ENCODE results near the gene GNG5.
A peak's percentile ranks its signal among the peaks of the same experiment; 100 is the strongest.
"Not testable (repeated sequence)": the region's sequence is repeated elsewhere in the genome, so short reads cannot be mapped to it uniquely, and the experiment has no call there.

Gene GNG5

GRCh38 chr1:84481317-84481716 is 25.1 kb downstream of the GNG5 start:
- no peak for DNase-seq

DNA sequence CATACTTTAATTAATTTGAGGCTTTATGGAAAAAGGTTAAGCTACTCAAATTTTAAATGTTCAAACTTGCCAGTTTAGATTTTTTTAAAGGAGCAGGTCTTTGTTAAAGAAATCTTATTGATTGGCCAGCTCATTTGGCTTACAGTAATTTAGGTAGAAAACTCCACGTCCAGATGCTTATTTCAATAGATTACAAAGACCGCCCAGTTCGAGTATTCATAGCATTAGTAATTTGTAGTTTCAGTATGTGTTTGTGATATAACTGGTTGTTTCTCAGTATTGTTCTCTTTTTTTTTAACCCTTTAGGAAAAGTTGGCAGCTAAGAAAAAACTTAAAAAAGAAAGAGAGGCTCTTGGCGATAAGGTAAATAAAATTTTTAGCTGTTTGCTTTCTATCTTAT is 25.7 kb downstream of the GNG5 start:
- DNase-seq = peak; percentile 60

- peak; percentile 34 for DNase-seq
Observed at GRCh38 chr1:84479998-84480397, 26.4 kb downstream of the GNG5 start.

DNA sequence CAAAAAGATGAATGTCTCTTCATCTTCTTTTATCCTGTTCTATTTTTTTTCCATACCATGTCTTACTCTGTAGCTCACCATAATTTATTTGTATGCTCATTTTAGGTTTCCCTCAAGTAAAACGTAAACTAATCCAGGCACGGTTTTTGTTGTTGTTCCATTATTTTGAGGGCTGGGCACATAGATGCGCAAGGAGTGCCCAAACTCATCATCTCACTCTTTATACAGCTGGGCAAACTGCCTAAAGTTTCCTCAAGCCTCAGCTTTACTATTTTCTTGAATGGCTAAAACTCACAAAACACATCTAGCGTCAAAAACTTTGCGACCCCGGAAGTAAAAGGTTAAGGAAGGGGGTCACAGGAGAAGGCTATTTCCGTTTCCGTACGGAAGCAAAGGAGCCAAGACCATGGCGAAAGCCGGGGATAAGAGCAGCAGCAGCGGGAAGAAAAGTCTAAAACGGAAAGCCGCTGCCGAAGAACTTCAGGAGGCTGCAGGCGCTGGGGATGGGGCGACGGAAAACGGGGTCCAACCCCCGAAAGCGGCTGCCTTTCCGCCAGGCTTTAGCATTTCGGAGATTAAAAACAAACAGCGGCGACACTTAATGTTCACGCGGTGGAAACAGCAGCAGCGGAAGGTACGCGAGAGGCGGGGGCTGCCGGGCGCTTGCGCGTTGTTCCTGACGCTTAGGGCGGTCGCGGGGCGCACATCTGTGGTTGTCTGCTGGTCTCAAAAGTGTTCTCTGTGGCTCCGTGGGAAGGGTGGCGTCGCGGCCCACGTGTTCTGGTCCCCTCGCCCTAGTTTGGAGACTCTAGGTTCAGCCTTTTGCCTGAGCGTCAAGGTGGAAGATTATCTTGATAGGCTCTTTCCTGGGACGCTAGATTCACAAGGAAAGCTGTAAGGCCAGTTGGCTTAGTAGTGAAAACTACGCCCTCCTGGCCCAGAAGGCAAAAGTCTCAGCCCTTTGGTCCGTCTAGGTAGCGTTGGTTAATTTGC is 27.2 kb downstream of the GNG5 start, which contains the start of gene RPF1:
TSS of gene RPF1 (plus strand) at position 391 of the 993 bp plus-strand sequence. CDS start at position 407, 16 bp downstream.
- peak; percentile 85 for DNase-seq

- no peak for DNase-seq
Observed at GRCh38 chr1:84476225-84476624, 30.2 kb downstream of the GNG5 start.

DNA sequence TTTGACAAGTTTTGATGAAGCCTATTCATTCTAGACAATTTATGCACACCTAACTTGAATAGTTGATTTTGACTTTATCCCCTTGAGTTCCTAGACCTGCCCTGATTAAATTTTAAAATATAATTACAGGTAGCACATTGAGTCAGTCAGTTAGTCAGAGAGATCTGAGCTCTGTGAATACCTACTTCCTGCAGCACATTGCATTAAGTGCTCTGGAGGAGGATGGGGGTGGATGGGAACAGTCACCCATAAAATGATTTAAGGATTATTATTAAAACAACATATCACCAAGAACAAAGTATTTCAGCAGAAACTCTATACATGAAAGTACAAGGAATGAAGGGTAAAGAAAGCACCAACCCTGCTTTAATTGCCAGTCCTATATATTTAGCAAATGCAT is 39.1 kb downstream of the GNG5 start:
- DNase-seq = no peak

- DNase-seq = no peak
Observed at GRCh38 chr1:84462118-84462517, 44.3 kb downstream of the GNG5 start.

DNA sequence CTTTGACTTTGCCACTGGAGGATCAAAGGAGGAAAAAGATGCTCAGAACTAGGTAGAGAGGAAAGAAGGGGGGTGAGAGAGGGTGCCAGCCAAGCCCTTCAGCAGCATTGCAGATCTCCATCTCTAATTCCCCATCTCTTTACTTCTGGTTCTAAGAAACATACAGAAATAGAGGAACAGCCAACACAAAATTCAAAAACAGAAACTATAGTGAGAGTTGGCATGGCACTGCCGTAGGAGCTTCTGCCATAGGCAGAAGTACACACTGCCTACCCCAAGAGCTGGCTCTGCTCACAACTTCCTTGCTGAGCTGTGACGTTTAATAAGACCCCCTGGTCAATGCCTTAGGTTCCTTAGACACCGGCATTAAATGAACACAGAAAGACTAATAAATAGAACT is 53.9 kb downstream of the GNG5 start:
- no peak for DNase-seq

DNA sequence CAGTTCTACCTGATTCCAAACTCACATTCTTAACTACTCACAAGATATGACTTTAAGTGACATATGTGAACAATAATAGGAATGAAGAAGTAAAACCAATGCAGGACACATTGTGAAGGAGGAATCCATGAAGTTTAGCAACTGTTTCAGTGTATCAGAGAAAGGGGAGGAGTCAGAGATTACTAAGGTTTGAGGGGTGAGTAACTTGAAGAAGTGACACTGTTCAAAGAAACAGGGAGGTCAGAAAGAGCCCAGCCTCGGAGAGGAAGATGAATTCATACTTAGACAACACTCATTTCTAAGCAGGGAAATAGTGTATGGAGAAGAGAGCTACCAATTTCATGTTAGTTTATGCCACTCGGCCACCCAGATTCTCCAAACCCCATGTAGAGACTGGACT is 55.5 kb downstream of the GNG5 start:
- DNase-seq = no peak

GRCh38 chr1:84448704-84449103 is 57.7 kb downstream of the GNG5 start:
- not testable (repeated sequence) for DNase-seq
